HG03025 (cell line): ENCODE data around the gene ARPC5.
A peak's percentile ranks its signal among the peaks of the same experiment; 100 is the strongest.
"Not testable (repeated sequence)": the region's sequence is repeated elsewhere in the genome, so short reads cannot be mapped to it uniquely, and the experiment has no call there.

ENCODE experiments used
- ATAC-seq: cut with Tn5 transposase; IDR thresholded peaks from one replicate; pipeline ENCODE4 v1.9.1; 2021; ENCODE audit warnings: mild to moderate bottlenecking, moderate library complexity; ENCODE audit not compliant: unreplicated experiment, low FRiP score

Gene ARPC5

DNA sequence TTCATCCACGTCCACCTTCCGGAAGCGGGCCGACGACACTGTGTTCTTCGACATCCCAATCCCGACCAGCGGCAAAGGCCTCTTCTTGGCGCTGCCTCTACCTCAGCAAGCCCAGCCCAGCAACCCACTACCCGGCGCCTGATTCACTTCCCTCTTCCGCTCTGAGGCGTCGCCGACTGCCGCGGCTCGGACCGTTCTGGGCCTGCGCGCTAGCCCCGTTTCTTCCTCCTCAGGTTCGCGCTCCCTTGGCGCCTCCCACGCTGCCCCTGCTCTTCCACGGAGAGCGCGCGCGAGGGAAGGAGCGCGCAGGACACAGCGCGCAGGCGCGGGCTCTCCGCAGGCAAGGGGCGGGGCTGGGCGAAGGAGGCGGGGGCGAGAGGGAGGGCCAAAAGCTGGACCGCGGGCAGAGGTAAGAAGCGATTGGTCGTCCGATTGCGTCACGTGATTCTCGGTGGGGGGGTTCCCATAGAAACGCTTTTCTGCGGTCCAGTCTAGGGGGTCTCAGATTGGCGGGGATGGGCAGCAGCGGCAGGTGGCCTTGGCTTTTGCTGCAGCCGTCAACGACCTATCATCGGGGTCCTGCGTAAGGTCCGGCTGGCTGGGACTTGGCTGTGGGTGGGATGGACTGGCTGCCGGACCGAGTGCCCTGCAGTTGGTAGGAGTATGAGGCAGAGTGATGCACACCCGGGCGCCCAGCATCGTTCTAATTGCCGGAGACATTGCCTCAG, at the start of gene ARPC5:
Gene ARPC5, minus strand, starts transcription at position 178 of the 728 bp plus-strand sequence. Its CDS starts 124 bp downstream, at position 54.
- peak; percentile 88 for ATAC-seq

- ATAC-seq: no peak
Measured at GRCh38 chr1:183685112-183685713, 49.6 kb upstream of the ARPC5 start.

DNA sequence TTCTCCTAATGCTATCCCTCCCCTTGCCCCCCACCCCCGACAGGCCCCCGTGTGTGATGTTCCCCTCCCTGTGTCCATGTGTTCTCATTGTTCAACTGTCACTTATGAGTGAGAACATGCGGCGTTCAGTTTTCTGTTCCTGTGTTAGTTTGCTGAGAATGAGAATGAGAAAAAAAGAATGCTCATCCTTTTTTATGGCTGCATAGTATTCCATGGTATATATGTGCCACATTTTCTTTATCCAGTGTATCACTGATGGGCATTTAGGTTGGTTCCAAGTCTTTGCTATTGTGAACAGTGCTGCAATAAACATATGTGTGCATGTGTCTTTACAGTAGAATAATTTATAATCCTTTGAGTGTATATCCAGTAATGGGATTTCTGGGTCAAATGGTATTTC, 43.8 kb upstream of the ARPC5 start:
- not testable (repeated sequence) for ATAC-seq

DNA sequence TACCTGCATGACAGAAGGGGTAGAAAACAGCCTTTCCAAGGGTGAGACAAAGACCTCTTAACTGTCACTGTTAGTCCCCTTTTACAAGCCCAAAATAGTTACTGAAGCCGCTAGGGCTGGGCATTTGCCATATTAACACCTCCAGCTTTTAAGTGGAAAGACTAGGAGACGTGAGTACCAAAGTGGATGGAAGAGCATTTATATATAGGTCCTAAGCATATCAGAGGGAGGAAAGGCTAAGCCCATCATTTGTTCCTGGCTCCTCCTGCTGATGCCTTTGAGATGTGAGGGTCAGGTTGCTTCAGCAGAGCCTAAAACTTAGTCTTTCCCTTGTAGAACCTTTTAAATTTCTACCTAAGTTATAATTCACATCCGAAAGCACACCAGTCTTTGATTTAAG, 43.2 kb upstream of the ARPC5 start:
- no peak for ATAC-seq

DNA sequence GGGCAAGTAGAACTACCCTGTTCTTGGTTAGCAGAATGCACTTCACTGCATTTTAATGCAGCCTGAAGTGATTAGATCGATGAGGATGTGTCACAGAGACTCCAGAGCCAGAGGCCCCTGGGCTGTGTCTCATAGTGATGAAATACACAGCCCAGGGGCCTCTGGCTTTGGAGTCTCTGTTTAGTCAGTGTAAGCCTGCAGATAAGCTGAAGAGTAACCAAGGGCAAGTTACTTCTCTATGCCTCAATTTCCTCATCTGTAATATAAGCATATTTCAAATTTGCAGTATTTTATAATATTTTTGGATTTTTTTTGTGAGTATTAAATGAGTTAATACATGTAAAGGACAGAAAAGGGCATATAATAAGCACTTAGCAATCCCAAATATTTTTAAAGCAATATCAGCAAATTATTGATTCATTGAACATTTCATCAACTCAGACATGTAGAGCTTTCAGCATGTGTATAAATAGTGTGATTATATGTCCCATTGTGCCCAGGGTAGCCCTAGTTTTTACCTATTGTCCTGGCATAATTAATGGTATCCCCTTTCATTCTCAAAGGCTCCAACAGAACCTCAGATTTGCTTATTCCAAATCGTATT, 41.1 kb upstream of the ARPC5 start:
- no peak for ATAC-seq

GRCh38 chr1:183675883-183676585, 40.5 kb upstream of the ARPC5 start:
- no peak for ATAC-seq

DNA sequence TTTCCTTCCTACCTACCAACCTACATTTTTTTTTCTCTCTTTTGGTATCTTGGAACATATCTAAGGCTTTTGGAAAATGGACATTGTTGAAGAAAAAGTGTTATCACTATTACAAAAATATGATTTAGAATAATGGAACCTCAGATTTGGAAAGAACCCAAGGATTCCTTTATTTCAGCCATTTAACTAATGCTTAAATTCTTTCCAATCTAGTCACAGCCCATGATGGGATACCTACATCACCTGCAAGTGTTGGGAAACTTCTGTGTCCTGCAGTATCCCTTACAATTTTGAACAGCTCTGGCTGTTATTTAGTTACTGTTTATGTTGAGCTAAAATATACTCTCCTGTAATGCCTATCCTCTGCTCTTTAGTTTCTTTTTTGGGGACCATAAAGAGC, 39.8 kb upstream of the ARPC5 start:
- ATAC-seq: no peak

GRCh38 chr1:183674886-183675285, 39.3 kb upstream of the ARPC5 start:
- ATAC-seq: no peak

GRCh38 chr1:183674339-183674738, 38.8 kb upstream of the ARPC5 start:
- no peak for ATAC-seq

- no peak for ATAC-seq
Measured at GRCh38 chr1:183673605-183674323, 38.2 kb upstream of the ARPC5 start.

- no peak for ATAC-seq
Measured at GRCh38 chr1:183670169-183670568, 34.6 kb upstream of the ARPC5 start.

DNA sequence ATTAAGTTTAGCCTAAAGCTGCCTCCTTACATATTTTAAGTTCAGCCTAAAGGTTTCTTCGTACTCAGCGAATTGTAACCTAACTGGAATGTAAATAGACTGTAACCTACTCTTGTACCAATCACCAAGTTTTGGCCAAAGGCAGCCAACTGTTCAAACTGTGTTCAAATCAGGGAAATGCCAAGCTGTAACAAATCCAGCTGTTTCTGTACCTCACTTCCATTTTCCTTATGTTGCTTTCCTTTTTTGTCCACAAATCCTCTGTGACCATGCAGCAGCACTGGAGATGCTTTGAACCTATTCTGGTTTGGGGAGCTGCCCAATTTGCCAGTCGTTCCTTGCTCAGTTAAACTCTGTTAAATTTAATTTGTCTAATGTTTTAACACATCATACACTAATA, 20.8 kb upstream of the ARPC5 start:
- ATAC-seq: no peak

- no peak for ATAC-seq
Measured at GRCh38 chr1:183655562-183656075, 20.0 kb upstream of the ARPC5 start.

DNA sequence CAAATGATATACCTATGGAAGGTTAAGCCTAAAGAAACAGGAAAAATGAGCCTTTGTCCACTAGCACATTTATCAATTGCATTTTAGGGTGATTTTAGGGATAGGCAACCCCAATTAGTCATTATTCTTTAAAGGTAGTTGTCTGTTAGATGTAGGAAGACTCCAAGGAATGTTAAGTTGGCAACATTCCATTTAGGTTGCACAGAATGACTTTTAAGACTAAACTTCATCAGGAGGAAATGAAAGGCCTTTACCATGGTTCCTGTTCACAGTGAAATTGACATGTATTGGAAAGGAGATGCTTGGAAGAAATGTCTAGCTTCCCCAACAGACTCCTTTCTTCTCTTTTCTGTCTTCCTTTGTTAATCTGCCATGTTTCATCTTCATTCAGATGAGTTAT, 19.1 kb upstream of the ARPC5 start:
- ATAC-seq: no peak

DNA sequence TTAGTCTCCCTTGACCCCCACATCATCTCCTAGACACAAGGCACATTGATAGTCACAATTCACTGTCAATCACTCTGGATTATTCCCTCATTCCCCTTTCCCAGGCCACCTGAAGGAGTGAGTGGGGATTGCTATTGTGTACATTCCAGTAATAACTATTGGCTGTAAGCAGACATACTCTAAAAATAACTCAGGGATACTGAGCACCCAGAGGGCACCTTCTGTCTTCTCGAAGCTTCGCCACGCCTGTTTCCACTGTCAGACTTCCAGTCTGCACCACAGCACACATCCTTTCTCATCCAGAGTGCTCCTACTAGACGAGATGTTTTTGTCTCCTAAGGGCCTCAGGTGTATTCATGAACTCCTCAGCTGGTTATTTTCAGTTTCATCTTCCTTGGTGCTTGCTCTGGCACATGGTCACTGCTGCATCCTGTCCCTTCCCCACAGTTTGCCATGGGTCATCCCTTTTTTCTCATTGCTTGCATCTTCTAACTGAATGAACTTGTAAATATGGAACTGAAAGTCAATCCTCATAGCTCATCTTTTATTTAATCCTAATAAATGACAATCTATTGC, 18.4 kb upstream of the ARPC5 start:
- ATAC-seq: no peak

DNA sequence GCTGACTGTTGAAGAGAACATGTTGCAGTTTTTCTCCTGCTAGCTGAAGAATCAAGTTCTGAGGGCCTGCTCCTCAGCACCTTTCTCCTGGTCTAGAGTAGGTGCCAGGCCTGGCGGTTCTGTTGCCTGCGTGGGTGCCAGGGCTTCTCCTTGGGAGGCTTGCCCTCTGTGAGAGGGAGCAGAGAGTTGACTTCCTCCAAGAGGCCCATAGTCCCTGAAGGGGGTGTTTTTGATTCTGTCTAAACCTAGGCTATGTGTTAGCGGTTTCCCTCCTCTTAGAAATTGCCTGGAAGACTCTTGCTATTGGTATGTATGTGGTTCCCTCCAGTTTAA, 17.8 kb upstream of the ARPC5 start:
- ATAC-seq: no peak

DNA sequence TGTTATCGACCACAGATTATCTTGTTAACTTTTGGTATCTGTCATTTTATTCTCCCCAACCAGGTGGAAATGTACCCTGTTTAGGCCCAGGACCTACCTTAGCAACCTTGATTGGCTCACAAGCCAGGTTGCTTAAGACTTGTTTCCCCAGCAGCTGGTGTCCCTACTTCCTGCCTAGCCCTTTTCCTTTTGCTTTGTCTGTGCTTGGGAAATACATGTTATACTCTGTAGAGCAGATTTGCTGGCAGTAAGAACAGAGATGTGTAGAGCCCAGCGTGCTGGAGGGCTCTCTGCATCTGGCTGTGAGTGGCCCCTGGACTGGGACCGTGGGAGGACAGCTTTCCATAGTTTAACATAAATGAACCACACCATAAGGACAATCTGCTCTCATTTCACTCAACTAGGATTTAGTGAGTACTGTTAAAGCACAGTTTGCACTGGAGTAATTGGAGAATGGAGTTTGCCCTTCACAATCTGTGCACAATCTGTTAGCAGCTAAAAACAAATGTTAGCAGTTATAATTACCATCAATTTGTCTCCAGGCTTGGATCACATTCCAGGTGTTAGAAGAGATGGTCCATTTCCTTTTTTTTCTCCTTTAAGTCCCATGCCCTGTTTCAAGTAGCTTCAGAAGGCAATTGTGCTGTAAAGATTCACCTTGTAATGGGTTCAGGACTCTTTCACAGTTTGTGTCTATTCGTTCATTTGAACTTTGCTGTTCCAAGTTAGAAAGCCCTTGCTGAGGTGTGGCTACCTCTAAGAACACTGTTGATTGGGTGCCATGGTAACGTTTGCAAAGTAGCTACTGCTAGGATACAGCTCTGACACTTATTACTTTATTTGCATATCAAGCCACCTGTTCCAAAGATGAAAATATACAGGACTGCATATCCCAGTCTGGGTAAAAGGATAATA, 17.2 kb upstream of the ARPC5 start, which contains the start of gene APOBEC4:
Gene APOBEC4, minus strand, starts transcription at position 770 of the 915 bp plus-strand sequence. CDS start 4,535 bp downstream, outside the sequence.
- ATAC-seq: no peak

- no peak for ATAC-seq
Measured at GRCh38 chr1:183652107-183652506, 16.5 kb upstream of the ARPC5 start.

- no peak for ATAC-seq
Measured at GRCh38 chr1:183651612-183652011, 16.0 kb upstream of the ARPC5 start.
